ENCODE results near the gene NDUFB10. TPM values are rescaled to one million over a fixed set of nuclear protein-coding genes. Genes with fewer than 3 reads are reported as not detected.

NDUFB10 gene
- polyA plus RNA-seq, 1 of the 3 experiments (the other 2 are of a cell fraction), result 468 TPM

DNA sequence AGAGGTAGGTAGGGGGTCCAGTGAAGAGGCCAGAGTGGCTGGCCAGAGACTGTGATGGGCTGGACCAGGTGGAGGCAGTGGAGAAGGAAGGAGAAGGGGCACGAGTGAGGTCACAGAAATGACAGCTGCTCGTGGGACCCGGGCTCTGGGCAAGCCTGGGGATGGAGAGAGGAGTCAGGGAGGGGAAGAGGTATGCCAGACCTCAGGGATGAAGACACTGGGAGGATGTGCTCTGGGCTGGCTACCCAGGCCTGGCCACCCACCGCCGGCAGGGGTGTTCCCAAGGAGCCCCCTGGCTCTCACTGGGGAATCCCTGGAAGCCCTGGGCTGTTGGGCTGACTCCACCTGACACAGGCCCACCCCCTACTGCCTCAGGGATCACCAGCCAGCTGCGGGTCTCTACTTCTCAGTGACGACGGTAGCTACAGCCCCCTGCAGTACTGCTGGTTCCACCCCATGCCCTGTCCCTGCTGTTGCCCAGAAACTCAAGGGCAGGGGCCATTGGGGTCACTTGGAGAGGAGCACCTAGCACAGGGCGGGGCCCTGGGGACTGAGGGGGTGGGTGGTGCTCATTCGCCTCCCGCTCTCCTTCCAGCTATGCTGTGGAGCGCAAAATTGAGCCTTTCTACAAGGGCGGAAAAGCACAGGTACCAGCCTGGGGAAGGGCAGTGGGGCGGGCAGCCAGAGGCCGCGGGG is 14.3 kb downstream of the NDUFB10 start:
- peaks cover 29% of the 10 kb centered on the region for H3K79me2 ChIP-seq (ENCODE audit: insufficient read depth)
- no peaks in the 10 kb centered on the region for H3K9me3 ChIP-seq
- no peaks in the 10 kb centered on the region for H3K27me3 ChIP-seq (ENCODE audit: insufficient read depth)
- WGBS (ENCODE audit: low lambda C conversion rate), result 81% methylated on average over 14 of the region's 16 CpGs
- DNase-seq, result no peak
- H3K4me2 ChIP-seq, result 0 out of 2 replicates have a peak overlapping the region, but pooled peaks have one; percentile 87
- H3K36me3 ChIP-seq (replicated peaks in 1 of 2; ENCODE audit: control insufficient read depth in 1 of 2, insufficient read depth in 2 of 2, low read length in 1 of 2), result peaks cover 7 to 46% of the 10 kb centered on the region in 2 experiments
- H2AFZ ChIP-seq (ENCODE audit: low read depth), result no peak overlapping the region
- TF ChIP-seq REST (IDR thresholded peaks at IDR 0.05; ENCODE audit: low read depth, low read length), result no peak
- no peak for TF ChIP-seq YY1 (IDR thresholded peaks at IDR 0.05; ENCODE audit: low read depth)
- TF ChIP-seq EZH2phosphoT487 (IDR thresholded peaks at IDR 0.05; ENCODE audit: borderline replicate concordance, low read depth), result no peak
- TF ChIP-seq TEAD4 (IDR thresholded peaks at IDR 0.05; ENCODE audit: borderline replicate concordance, insufficient read depth), result no peak
- no peak for TF ChIP-seq NFIC (IDR thresholded peaks at IDR 0.05; ENCODE audit: borderline replicate concordance)
- no peak for TF ChIP-seq RAD21 (IDR thresholded peaks at IDR 0.05; ENCODE audit: low read length)
- TF ChIP-seq CHD2 (IDR thresholded peaks at IDR 0.05; ENCODE audit: low read length, partially characterized antibody), result no peak
- no peak for TF ChIP-seq NRF1 (IDR thresholded peaks at IDR 0.05; ENCODE audit: low read depth, low read length)
- no peak for TF ChIP-seq TAF1 (IDR thresholded peaks at IDR 0.05; ENCODE audit: borderline replicate concordance, low read depth, low read length)
- no peak for TF ChIP-seq FOXJ3 (CRISPR knock-in tag; IDR thresholded peaks at IDR 0.05)
- TF ChIP-seq RFX5 (IDR thresholded peaks at IDR 0.05; ENCODE audit: low read length), result no peak
- TF ChIP-seq ELF1 (IDR thresholded peaks at IDR 0.05), result no peak
- TF ChIP-seq RCOR1 (IDR thresholded peaks at IDR 0.05; ENCODE audit: low read length), result no peak
- TF ChIP-seq, protein P1, sequence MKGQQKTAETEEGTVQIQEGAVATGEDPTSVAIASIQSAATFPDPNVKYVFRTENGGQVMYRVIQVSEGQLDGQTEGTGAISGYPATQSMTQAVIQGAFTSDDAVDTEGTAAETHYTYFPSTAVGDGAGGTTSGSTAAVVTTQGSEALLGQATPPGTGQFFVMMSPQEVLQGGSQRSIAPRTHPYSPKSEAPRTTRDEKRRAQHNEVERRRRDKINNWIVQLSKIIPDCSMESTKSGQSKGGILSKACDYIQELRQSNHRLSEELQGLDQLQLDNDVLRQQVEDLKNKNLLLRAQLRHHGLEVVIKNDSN (IDR thresholded peaks at IDR 0.05; ENCODE audit: borderline replicate concordance, low read depth), result no peak
- TF ChIP-seq USF2 (IDR thresholded peaks at IDR 0.05; ENCODE audit: borderline replicate concordance, low read depth, low read length), result no peak
- no peak for TF ChIP-seq SMC3 (IDR thresholded peaks at IDR 0.05; ENCODE audit: low read depth, low read length)
- no peak overlapping the region for H3K27ac ChIP-seq (ENCODE audit: low read depth in 2 of 2, low read length in 1 of 2)
- H3K4me1 ChIP-seq (ENCODE audit: control insufficient read depth in 1 of 2, insufficient read depth in 2 of 2, low read depth in 1 of 2, low read length in 1 of 2), result peaks cover 0 to 9% of the 10 kb centered on the region in 2 experiments; a peak in 1 of 4 replicates
- no peaks in the 10 kb centered on the region for H4K20me1 ChIP-seq (ENCODE audit: insufficient read depth)
- no peak overlapping the region for H3K4me3 ChIP-seq (ENCODE audit: low read depth in 2 of 2, low read length in 1 of 2)
- H3F3A ChIP-seq (replicated peaks; ENCODE audit: insufficient read depth), result peaks cover 4% of the 10 kb centered on the region
- ChIA-PET POLR2A (no interaction called here), CTCF (no interaction called here)
- no peaks in the 10 kb centered on the region for H3K9me2 ChIP-seq
- H3K9ac ChIP-seq, result no peak overlapping the region
